HG03575 (cell line): ENCODE data around the gene DISP3.

Experiments
- ATAC-seq: cut with Tn5 transposase; IDR thresholded peaks from one replicate; pipeline ENCODE4 v1.9.1; 2021; ENCODE audit not compliant: unreplicated experiment, insufficient number of reproducible peaks, low FRiP score; ENCODE audit errors: extremely low read depth

Gene DISP3

GRCh38 chr1:11453742-11454491 lies 25.0 kb upstream of the DISP3 start:
- ATAC-seq, result no peak

DNA sequence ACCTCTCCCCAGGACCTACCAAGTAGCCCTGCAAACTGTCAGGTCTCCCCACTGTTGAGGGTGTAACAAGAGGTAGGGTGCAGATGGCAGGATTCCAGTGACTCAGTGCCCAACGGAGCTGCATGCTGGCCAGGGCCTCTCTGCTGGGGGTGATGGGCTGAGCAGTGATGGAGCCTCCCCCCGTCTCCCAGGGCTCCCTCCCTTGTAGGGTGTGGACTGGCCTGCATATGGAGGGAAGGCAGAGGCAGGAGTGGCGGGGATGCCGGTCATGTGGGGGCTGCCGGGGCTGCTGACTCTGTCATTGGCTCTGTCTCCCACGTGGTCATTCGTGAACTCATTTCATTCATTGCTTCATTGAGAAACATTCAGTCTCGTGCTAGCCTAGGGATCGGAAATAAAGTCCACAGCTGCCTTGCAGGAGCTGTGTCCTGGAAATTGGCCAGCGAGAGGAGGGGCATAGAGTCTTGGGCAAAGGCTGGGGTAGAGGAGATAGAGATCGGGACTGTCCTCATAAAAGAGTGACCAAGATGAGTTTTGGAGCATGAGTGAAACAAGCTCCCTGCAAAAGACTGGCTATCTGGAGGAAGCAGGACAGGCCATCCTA lies 22.9 kb upstream of the DISP3 start:
- ATAC-seq, result no peak

DNA sequence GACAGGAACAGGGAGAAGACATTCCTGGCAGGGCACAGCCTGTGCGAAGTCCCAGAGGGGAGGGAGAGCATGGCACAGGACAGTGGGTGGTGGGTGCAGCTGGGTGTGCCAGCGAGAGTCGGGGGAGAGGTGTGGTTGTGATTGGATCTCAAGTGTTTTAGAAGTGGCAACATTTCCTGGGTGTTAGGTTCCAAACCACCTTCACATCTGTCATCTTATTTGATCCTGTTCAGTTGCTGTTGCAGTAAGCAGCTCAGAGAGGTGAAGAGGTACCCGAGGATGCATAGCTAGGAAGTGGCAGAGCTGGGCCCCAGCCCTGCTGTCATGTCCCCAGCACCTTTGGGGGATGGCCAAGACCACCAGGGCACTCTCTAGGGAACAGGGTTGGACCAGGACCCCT lies 22.0 kb upstream of the DISP3 start:
- ATAC-seq, result no peak

GRCh38 chr1:11458811-11459275 lies 20.1 kb upstream of the DISP3 start:
- ATAC-seq, result no peak

DNA sequence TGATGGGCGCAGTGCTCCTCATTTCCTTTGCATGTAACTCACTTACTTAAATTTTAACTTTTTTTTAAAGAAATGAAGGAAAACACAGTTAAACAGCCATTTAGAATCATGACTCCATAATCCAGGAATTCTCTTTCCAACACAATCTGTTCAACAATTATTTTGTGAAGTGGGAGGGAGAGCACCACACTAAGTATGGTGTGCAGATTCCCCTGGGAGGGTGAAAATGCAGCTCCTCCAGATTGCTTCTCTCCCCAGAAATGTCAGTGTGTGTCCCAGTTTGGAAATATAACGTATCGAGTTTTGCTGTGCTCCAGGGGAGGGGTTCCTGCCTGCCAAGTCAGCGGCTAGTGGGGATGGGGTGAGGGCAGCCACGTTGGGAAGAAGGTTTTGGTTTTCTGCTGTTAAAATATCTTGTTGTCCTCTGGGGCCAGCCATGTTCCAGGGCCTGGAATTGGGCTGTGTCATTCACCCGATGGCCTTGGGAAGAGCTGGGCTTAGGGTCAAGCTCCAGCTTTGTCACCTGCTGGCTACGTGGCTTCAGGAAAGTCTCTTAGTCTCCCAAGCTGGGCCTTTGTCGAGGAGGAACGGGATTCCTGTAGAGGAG lies 17.3 kb upstream of the DISP3 start:
- no peak for ATAC-seq

DNA sequence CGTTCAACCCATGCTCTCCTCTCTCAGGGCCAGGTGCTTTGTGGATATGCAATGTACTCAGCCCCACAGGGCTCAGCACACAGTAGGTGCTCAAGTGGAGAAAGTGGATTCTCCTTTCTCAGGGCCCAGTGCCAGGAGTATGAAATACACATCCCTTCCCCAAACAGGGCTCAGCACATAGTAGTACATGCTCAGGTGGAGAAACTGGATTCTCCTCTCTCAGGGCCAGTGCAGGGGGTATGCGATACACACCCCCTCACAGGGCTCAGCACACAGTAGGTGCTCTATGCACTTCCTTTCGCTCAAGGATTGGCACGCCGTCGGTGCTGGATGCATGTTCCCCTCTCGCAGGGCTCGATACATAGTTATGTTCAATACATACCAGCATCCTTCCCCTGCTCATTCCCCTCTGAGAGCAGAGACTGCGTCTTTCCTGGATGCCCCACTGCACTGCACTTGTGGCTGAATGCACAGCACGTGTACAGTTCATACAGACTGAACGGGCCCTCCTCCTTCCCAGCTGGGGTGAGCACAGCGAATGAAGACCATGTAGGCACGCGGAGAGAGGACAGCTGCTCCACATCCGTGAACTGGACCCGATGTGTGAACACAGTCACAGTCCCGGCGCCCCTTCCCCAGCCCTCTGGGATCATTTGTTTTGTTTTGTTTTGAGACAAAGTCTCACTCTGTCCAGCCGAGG lies 16.6 kb upstream of the DISP3 start:
- ATAC-seq, result no peak

DNA sequence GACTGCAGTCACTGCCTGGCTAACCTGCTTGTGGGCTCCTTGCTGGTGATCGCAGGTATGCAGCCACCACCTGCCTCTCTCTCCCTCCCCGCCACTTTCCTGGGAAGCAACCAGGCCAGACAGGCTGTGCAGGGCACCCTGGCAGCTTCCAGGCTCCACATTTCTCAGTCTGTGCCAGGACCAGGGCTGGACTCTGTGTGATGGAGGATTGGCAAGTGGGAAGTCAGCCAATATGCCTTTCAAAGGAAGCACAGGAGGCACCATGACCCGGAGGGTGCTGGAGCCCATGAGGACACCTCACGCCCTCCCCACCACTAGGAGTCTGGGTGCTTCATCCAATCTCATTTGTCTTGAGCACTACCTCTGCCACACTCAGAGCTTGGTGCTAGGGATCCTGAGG lies 15.8 kb upstream of the DISP3 start:
- no peak for ATAC-seq

GRCh38 chr1:11465307-11465706 lies 13.6 kb upstream of the DISP3 start:
- ATAC-seq, result no peak

GRCh38 chr1:11466416-11466815 lies 12.5 kb upstream of the DISP3 start:
- no peak for ATAC-seq

DNA sequence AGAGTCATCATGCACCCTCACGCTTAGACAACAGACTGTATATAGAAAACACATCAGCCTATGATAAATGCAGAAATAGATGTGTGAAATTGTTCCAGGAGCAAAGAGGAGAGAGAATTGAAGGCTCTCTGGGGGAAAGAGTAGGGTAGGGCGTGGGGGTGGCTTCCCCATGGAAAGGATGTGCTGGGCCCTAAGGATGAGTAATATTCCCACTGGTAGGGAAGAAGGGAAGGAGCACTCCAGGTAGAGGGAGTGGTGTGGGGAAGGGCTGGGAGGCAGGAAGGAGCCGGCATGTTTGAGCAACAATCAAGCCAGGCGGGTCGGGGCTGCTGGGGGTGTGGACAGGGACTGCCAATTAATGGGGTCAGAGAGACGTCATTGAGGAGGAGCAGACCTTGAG lies 10.1 kb upstream of the DISP3 start:
- ATAC-seq, result no peak

GRCh38 chr1:11470912-11471311 lies 8.0 kb upstream of the DISP3 start:
- ATAC-seq, result no peak

- ATAC-seq, result no peak
These were observed 7.5 kb upstream of the DISP3 start for GRCh38 chr1:11471473-11471872.

GRCh38 chr1:11472284-11472683 lies 6.7 kb upstream of the DISP3 start:
- no peak for ATAC-seq

DNA sequence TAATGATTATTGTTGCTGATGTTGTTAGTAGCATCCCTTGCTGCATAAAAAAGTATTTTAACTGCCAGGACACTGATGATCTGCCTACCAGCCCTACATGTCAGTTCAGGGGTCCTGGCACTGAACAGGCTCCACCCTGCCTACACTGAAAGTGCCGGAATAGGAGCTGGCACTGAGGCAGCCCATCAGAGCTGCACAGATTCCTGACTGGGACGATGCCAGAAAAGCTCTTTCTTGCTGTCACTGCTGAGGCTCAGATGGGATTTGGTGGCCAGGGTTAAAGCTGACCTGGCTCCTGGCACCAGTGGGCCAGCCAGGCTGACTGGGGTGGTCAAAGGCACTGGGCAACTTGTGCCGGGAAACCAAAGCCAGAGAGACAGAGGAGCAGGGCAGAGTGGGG lies 6.2 kb upstream of the DISP3 start:
- no peak for ATAC-seq

GRCh38 chr1:11473491-11474034 lies 5.4 kb upstream of the DISP3 start:
- no peak for ATAC-seq

GRCh38 chr1:11474826-11475225 lies 4.1 kb upstream of the DISP3 start:
- no peak for ATAC-seq

- no peak for ATAC-seq
These were observed 3.2 kb upstream of the DISP3 start for GRCh38 chr1:11475748-11476147.

DNA sequence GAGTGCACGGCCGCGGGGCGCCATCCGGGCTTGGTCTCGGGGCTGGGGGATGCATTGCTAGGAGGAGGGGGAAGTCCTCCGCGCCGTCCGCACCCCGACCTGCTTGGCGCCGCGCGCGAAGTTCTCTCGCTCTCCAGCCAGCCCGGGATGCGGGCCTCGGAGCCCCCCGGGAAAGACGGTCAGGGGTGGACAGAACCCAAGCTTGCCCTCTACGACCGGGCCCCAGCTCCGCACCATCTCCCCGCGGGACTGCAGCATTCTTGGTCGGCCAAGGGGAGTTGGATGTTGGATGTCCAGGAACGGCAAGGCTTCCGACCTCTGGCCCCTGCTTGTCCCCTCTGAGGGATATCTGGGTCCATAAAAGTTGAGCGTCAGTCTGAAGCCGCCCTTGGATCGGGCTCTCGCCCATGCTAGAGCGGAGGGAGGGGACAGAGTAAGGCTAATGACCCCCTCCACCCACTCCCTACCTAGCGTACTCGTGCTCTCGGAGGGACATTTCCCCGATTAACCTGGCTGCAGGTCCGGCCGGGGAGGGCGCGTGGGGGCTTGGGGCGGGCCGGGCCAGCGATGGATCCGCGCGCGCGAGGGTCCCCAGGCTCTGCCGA lies 522 bp downstream of the DISP3 start:
- no peak for ATAC-seq

- ATAC-seq, result no peak
These were observed 2.1 kb downstream of the DISP3 start for GRCh38 chr1:11481019-11481418.
